H9 (cell line): ENCODE measurements around the gene NR0B1. TPM values are rescaled to one million over a fixed set of nuclear protein-coding genes. Genes with fewer than 3 reads are reported as not detected.

Experiments used
- DNase-seq: peaks from one replicate; pipeline ENCODE4 v3.0.0-alpha.2; 2017
- H2AFZ ChIP-seq: one replicate; pipeline ENCODE4 v1.6.1; 2013; ENCODE audit warnings: mild to moderate bottlenecking, low read length, control low read depth, moderate library complexity
- H2AK5ac ChIP-seq: 2 replicates; pipeline ENCODE4 v1.6.1; 2013; ENCODE audit warnings: low read length, control low read depth, mixed read lengths; ENCODE audit not compliant: insufficient read length
- H2BK120ac ChIP-seq: one replicate; pipeline ENCODE4 v1.6.1; 2013; ENCODE audit warnings: low read depth, mild to moderate bottlenecking, low read length, control low read depth, inconsistent platforms; ENCODE audit not compliant: poor library complexity, severe bottlenecking
- H2BK12ac ChIP-seq: 2 replicates; pipeline ENCODE4 v1.6.1; 2013; ENCODE audit warnings: low read length, control low read depth, mixed read lengths, low read depth; ENCODE audit not compliant: insufficient read length
- H2BK15ac ChIP-seq: 2 replicates; pipeline ENCODE4 v1.6.1; 2013; ENCODE audit warnings: low read depth, low read length, control low read depth
- H2BK20ac ChIP-seq: one replicate; pipeline ENCODE4 v1.6.1; 2013; ENCODE audit warnings: low read depth, mild to moderate bottlenecking, low read length, control low read depth, inconsistent platforms; ENCODE audit not compliant: poor library complexity, severe bottlenecking
- H2BK5ac ChIP-seq: 2 replicates; pipeline ENCODE4 v1.6.1; 2013; ENCODE audit warnings: low read length, control low read depth, mixed read lengths; ENCODE audit not compliant: insufficient read length
- H3K14ac ChIP-seq: 2 replicates; pipeline ENCODE4 v1.6.1; 2013; ENCODE audit warnings: low read length, control low read depth; ENCODE audit not compliant: insufficient read depth
- H3K18ac ChIP-seq: 2 replicates; pipeline ENCODE4 v1.6.1; 2013; ENCODE audit warnings: low read depth, mild to moderate bottlenecking, mixed read lengths, low read length, control low read depth; ENCODE audit not compliant: insufficient read length
- H3K23ac ChIP-seq: 2 replicates; pipeline ENCODE4 v1.6.1; 2013; ENCODE audit warnings: low read length, control low read depth, mixed read lengths, low read depth; ENCODE audit not compliant: insufficient read length
- H3K23me2 ChIP-seq: 2 replicates; pipeline ENCODE4 v1.6.1; 2013; ENCODE audit warnings: low read depth, mild to moderate bottlenecking, mixed read lengths, low read length, control low read depth; ENCODE audit not compliant: insufficient read length, poor library complexity, severe bottlenecking
- H3K27ac ChIP-seq: 2 replicates; pipeline ENCODE4 v1.5.1; 2013; ENCODE audit warnings: low read length, control low read depth, mixed read lengths, low read depth; ENCODE audit not compliant: insufficient read length
- H3K27me3 ChIP-seq: 2 replicates; pipeline ENCODE4 v1.6.1; 2013; ENCODE audit warnings: low read length, control low read depth, inconsistent platforms; ENCODE audit not compliant: insufficient read depth
- H3K4ac ChIP-seq: 2 replicates; pipeline ENCODE4 v1.6.1; 2013; ENCODE audit warnings: low read depth, mild to moderate bottlenecking, control low read depth, inconsistent platforms, low read length, moderate library complexity
- H3K4me1 ChIP-seq: 2 replicates; pipeline ENCODE4 v1.6.1; 2013; ENCODE audit warnings: low read length, control low read depth, inconsistent platforms; ENCODE audit not compliant: insufficient read depth
- H3K4me2 ChIP-seq: 2 replicates; pipeline ENCODE4 v1.6.1; 2013; ENCODE audit warnings: low read length, control low read depth, mixed read lengths; ENCODE audit not compliant: insufficient read length, insufficient read depth
- H3K56ac ChIP-seq: 2 replicates; pipeline ENCODE4 v1.6.1; 2013; ENCODE audit warnings: low read depth, mild to moderate bottlenecking, mixed read lengths, low read length, control low read depth; ENCODE audit not compliant: insufficient read length
- H3K79me1 ChIP-seq: 2 replicates; pipeline ENCODE4 v1.6.1; 2013; ENCODE audit warnings: low read depth, mild to moderate bottlenecking, moderate library complexity, low read length, control low read depth, inconsistent platforms; ENCODE audit not compliant: insufficient read depth, poor library complexity, severe bottlenecking
- H3K79me2 ChIP-seq: 2 replicates; pipeline ENCODE4 v1.6.1; 2013; ENCODE audit warnings: low read length, control low read depth, inconsistent platforms; ENCODE audit not compliant: insufficient read depth
- H3K9ac ChIP-seq: 2 replicates; pipeline ENCODE4 v1.6.1; 2013; ENCODE audit warnings: low read length, control low read depth, mixed read lengths; ENCODE audit not compliant: insufficient read length; ENCODE audit errors: extremely low read depth
- H3K9me3 ChIP-seq: one replicate; pipeline ENCODE4 v1.6.1; 2013; ENCODE audit warnings: low read depth, low read length, inconsistent platforms; ENCODE audit not compliant: control insufficient read depth
- H3T11ph ChIP-seq: one replicate; pipeline ENCODE4 v1.6.1; 2013; ENCODE audit warnings: mild to moderate bottlenecking, low read length, control low read depth, inconsistent platforms
- H4K20me1 ChIP-seq: one replicate; pipeline ENCODE4 v1.6.1; 2013; ENCODE audit not compliant: control insufficient read depth, insufficient read length, insufficient read depth
- H4K5ac ChIP-seq: 2 replicates; pipeline ENCODE4 v1.6.1; 2013; ENCODE audit warnings: low read depth, mild to moderate bottlenecking, mixed read lengths, low read length, control low read depth; ENCODE audit not compliant: insufficient read length
- H4K8ac ChIP-seq: replicated peaks from 2 replicates; pipeline ENCODE4 v1.6.1; 2013; ENCODE audit warnings: low read length, control low read depth, mixed read lengths, low read depth; ENCODE audit not compliant: insufficient read length
- H4K91ac ChIP-seq: 2 replicates; pipeline ENCODE4 v1.6.1; 2013; ENCODE audit warnings: low read depth, mild to moderate bottlenecking, moderate library complexity, mixed read lengths, low read length, control low read depth; ENCODE audit not compliant: insufficient read length
- H3K27ac Mint-ChIP-seq, 3 experiments: 2 replicates in 2 of 3; 3 replicates in 1 of 3; pipeline ENCODE4 v1.8.0; 2020 to 2021; ENCODE audit warnings: mixed read lengths in 3 of 3, mild to moderate bottlenecking in 1 of 3, moderate library complexity in 1 of 3
- H3K27me3 Mint-ChIP-seq: 2 replicates; pipeline ENCODE4 v1.8.0; 2021; ENCODE audit warnings: low read depth, mild to moderate bottlenecking, moderate library complexity, mixed read lengths
- H3K36me3 Mint-ChIP-seq, 3 experiments: 2 replicates in 2 of 3; 3 replicates in 1 of 3; pipeline ENCODE4 v1.8.0; 2020 to 2021; ENCODE audit warnings: low read depth in 3 of 3, mixed read lengths in 3 of 3; ENCODE audit not compliant: insufficient read depth in 1 of 3
- H3K4me1 Mint-ChIP-seq, 2 experiments: 2 replicates each; pipeline ENCODE4 v1.8.0; 2020; ENCODE audit warnings: mixed read lengths in 2 of 2
- H3K4me3 Mint-ChIP-seq, 2 experiments: 2 replicates in 1 of 2; 3 replicates in 1 of 2; pipeline ENCODE4 v1.8.0; 2020 to 2021; ENCODE audit warnings: mild to moderate bottlenecking in 2 of 2, mixed read lengths in 2 of 2, moderate library complexity in 1 of 2
- H3K9me3 Mint-ChIP-seq, 2 experiments: 2 replicates in 1 of 2; 3 replicates in 1 of 2; pipeline ENCODE4 v1.8.0; 2020; ENCODE audit warnings: mild to moderate bottlenecking in 2 of 2, mixed read lengths in 2 of 2, moderate library complexity in 1 of 2
- WGBS: extraction: QIAGEN DNeasy Blood & Tissue Kit; methylation state at CpG from one replicate; pipeline ENCODE4 v1.1.7; 2013; ENCODE audit warnings: missing lambda C conversion rate, low lambda C conversion rate, mixed read lengths; ENCODE audit not compliant: insufficient read length; ENCODE audit errors: extremely low coverage; 5-methylcytosine and 5-hydroxymethylcytosine counted together
- total RNA-seq: library from RNA; stranded (reverse); gene quantifications from 2 replicates; pipeline ENCODE4 v1.2.1, GENCODE V29; 2021
- TF ChIP-seq, protein P1 (sequence below): fragments of 200-600 bp; sonication (generic); conservative IDR thresholded peaks from 3 replicates; pipeline ENCODE4 v1.8.0; 2021; ENCODE audit warnings: antibody characterized with exemption, mild to moderate bottlenecking

NR0B1 gene
- total RNA-seq, 1 experiment from 2014 or later, result not detected

GRCh38 chrX:30301963-30302362 lies 7.2 kb downstream of the NR0B1 start:
- peaks cover 7% of the 10 kb centered on the region; the same call in 1 of the 2 replicates for H3K4me1 ChIP-seq
- H3K4me1 Mint-ChIP-seq, result peaks cover 29 to 31% of the 10 kb centered on the region in 2 experiments
- no peak overlapping the region for H3K4me2 ChIP-seq

More at GRCh38 chrX:30301963-30302362, 7.2 kb downstream of the NR0B1 start:
- Histone ChIP-seq H2BK120ac (no peak overlapping the region), H4K5ac (no peak overlapping the region), H3K18ac (no peak overlapping the region), H3K4ac (no peak overlapping the region), H3K14ac (no peak overlapping the region), H3K27me3 (no peaks in the 10 kb centered on the region; the same call in 1 of the 2 replicates), H3K56ac (no peak overlapping the region), H3K27ac (no peak overlapping the region), H4K8ac (no peak overlapping the region), H2AFZ (no peak overlapping the region), H3K23ac (no peak overlapping the region), H2BK20ac (no peak overlapping the region), H3K9ac (no peak overlapping the region), H2BK12ac (no peak overlapping the region), H3K79me2 (no peaks in the 10 kb centered on the region), H2AK5ac (no peak overlapping the region), H3K79me1 (no peaks in the 10 kb centered on the region), H3T11ph (no peak overlapping the region), H4K20me1 (no peaks in the 10 kb centered on the region), H2BK5ac (no peak overlapping the region), H4K91ac (no peak overlapping the region), H3K9me3 (no peaks in the 10 kb centered on the region), H2BK15ac (no peak overlapping the region), H3K23me2 (no peaks in the 10 kb centered on the region)
- Mint-ChIP-seq H3K27ac (no peak overlapping the region), H3K27me3 (peaks cover 10% of the 10 kb centered on the region), H3K9me3 (peaks cover 9 to 55% of the 10 kb centered on the region in 2 experiments; a peak in 4 of 5 replicates), H3K4me3 (no peak overlapping the region), H3K36me3 (no peaks in the 10 kb centered on the region; a peak in 2 of 7 replicates)
- TF ChIP-seq, protein P1, sequence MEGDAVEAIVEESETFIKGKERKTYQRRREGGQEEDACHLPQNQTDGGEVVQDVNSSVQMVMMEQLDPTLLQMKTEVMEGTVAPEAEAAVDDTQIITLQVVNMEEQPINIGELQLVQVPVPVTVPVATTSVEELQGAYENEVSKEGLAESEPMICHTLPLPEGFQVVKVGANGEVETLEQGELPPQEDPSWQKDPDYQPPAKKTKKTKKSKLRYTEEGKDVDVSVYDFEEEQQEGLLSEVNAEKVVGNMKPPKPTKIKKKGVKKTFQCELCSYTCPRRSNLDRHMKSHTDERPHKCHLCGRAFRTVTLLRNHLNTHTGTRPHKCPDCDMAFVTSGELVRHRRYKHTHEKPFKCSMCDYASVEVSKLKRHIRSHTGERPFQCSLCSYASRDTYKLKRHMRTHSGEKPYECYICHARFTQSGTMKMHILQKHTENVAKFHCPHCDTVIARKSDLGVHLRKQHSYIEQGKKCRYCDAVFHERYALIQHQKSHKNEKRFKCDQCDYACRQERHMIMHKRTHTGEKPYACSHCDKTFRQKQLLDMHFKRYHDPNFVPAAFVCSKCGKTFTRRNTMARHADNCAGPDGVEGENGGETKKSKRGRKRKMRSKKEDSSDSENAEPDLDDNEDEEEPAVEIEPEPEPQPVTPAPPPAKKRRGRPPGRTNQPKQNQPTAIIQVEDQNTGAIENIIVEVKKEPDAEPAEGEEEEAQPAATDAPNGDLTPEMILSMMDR, result no peak
- DNase-seq, result no peak
- no CpG with 5 or more reads among the region's 5 CpGs for WGBS
